Measurements from ENCODE around the gene MAG.

MAG gene, protein sequence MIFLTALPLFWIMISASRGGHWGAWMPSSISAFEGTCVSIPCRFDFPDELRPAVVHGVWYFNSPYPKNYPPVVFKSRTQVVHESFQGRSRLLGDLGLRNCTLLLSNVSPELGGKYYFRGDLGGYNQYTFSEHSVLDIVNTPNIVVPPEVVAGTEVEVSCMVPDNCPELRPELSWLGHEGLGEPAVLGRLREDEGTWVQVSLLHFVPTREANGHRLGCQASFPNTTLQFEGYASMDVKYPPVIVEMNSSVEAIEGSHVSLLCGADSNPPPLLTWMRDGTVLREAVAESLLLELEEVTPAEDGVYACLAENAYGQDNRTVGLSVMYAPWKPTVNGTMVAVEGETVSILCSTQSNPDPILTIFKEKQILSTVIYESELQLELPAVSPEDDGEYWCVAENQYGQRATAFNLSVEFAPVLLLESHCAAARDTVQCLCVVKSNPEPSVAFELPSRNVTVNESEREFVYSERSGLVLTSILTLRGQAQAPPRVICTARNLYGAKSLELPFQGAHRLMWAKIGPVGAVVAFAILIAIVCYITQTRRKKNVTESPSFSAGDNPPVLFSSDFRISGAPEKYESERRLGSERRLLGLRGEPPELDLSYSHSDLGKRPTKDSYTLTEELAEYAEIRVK

DNA sequence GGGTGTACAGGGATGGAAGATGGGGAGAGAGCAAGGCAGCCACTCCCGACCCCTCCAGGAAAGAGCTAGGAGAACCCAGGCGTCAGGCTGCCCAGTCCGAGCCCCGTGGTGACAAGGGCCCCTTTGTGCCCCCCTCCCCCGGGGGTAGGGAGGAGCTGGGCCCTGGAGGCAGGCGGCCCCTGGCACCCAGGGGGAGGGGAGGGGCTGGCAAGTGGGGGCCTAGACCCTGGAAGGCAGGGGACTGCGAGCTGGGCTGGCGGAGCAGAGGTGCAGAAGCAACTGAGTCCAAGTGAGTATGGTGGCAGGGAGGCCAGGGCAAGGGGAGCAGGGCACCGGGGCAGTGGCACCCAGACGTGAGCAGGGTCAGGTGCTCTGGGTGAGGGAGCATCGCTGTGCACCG is at the start of gene MAG:
Gene MAG (plus strand): TSS at position 246 of the 400 bp plus-strand sequence. CDS start 3,248 bp downstream, outside the sequence.
- DNase-seq (ENCODE audit: low read depth): no peak

DNA sequence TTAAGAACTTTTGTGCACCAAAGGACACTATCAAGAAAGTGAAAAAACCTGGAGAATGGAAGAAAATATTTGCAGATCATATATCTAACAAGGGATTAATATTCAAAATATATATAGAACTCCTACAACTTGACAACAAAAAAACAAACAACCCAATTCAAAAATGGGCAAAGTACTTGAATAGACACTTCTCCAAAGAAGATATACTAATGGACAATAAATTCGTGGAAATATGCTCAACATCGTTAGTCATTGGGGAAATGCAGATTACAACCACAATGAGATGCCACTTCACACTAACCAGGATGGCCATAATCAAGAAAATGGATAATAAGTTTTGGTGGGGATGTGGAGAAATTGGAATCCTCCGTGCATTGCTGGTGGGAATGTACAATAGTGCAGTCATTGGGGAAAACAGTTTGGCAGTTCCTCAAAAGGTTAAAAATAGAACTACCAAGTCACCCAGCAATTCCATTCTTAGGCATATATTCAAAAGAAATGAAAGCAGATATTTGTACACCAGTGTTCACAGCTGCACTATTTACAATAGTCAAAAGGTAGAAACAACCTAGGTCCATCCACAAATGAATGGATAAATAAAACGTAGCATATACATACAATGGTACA is 45.4 kb upstream of the MAG start:
- DNase-seq (ENCODE audit: low read depth): no peak

DNA sequence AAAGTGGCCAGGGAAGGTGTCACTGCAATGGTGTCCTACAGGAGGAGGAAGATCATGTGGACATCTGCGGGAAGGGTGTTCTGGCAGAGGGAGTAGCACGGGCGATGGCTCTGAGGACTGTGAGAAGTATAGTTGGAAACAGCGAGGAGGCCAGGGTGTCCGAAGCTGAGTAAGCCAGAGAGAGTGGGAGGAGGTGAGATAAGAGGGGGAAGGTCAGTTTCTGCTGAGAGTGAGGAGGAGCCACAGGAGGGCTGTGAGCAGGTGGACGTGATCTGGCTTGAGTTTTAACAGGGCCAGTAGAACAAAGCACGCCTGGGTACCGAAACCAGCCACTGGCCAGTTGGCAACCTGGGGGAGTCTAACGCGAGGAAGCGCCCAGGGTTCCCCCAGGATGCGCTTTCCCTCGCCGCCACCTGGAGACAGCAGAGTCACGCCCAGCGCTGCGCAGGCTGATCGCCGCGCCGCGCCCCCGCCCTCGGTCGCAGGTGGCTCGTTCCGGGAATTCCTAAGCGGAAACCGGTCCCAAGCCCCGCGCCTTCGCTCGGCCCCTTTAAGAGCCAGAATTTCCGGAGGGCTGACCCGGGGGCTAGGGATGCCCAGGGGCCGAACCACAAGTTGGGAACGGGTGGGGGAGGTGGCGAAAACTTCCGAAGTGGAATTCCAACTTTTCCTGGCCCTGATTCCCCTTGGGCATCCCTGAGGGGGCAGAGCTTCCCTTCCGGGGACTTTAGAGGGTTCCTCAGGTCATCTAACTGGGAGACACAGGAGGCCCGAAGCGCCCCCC is 44.2 kb upstream of the MAG start:
- DNase-seq (ENCODE audit: low read depth): no peak

DNA sequence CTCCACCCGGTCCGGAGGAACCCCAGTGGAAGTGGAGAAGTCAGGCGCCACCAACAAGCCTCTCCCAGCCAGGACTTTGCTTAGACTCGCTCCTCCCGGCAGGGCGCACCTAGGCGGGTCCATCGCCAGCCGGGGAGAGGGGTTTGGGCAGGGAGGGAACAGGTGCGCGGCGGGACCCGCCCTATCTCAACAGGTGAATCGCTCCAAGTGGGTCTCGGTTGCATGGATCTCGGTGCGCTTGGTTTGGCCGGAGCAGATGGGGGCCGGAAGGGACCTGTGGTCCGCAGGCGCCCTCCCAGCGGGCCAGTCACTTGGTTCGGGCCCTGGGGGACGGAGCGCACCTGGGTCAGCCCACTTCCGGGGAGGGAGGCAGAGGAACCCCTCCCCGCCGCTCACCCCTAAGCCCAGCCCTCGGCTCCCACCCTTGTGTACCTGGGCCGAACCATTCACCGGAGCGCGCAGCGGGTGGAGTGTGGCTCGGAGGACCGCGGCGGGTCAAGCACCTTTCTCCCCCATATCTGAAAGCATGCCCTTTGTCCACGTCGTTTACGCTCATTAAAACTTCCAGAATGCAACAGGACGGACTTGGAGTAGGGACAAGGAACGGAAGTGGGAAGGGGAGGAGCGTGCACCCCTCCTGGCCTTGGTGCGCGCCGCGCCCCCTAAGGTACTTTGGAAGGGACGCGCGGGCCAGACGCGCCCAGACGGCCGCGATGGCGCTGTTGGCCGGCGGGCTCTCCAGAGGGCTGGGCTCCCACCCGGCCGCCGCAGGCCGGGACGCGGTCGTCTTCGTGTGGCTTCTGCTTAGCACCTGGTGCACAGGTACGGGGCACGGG is 43.4 kb upstream of the MAG start, which contains the start of gene LSR:
Gene LSR (plus strand): TSS at position 693 of the 836 bp plus-strand sequence. CDS start 21 bp downstream, at position 714.
- no peak for DNase-seq (ENCODE audit: low read depth)

DNA sequence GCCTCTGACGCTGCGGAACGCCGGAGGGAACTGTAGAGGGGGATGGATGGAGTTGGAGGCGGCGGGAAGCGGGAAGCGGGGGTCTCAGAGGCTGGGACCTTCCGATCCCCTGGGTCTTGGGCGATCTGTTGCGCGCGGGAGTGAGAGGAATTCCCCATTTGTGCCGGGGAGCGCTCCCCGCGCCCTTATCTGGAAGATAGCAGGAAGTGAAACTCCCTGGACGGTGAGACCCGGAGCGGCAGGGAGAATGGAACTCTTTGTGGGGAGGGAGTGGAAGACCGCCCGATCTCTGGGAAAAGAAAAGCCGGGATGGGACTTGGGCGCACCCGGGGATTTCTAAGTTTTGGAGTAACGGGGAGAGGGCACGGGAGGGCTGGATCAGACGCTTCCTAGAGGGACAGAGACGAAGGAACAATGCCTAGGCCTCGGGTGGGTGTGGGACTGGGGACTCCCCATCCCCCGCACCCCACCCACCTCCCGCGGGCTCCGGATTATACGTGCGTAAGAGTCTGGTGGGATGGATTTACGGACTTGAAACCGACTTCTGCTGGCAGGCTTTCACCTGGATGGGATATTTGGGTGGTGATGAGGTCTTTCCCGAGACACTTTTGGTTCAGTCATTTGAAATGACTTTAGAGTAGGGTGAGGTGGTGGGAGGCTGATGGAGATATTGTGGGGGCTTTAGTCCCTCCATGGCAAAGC is 42.7 kb upstream of the MAG start:
- DNase-seq (ENCODE audit: low read depth): no peak

DNA sequence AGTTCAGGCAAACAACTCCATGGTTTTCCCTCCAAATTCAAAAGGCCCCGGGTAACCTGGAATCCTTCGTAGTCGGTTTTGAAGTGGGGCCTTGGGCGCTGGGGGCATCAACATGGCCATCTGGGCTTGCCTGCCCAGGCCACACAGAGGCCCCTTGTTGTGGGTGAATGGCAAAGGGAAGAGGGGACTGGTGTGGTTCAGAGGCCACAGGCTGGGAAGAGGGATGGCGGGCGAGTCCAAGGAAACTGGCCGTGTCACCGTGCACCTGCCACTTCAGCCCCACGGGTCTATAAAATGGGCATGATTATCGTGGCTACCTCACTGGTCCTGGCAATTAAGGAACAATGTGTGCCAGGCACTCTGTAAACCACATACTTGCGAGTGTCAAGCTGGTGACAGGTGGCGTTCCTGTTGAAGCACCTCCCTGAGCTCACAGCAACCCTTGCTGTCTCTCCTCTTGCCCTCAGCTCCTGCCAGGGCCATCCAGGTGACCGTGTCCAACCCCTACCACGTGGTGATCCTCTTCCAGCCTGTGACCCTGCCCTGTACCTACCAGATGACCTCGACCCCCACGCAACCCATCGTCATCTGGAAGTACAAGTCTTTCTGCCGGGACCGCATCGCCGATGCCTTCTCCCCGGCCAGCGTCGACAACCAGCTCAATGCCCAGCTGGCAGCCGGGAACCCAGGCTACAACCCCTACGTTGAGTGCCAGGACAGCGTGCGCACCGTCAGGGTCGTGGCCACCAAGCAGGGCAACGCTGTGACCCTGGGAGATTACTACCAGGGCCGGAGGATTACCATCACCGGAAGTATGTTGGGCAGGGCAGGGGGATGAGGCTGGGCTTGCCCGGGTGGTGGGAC is 41.9 kb upstream of the MAG start:
- DNase-seq (ENCODE audit: low read depth): no peak

DNA sequence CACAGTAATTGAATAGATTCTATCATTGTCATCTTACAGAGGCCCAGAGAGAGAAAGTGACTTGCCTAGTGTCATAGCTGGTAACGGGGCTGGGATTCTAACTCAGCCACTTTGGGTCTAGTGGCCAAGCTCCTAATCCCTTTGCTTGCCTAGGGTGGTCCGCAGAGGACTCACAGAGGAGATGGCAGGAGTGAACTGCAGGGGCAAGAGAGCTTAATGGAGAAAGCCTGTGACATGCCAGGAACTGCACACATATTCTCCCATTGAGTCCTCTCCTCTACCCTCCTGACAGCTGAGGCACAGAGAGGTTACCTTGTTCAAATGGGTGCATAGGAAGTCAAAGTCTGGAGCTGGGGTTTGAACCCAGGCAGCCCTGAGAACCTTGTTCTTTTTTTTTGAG is 40.5 kb upstream of the MAG start:
- DNase-seq (ENCODE audit: low read depth): no peak

DNA sequence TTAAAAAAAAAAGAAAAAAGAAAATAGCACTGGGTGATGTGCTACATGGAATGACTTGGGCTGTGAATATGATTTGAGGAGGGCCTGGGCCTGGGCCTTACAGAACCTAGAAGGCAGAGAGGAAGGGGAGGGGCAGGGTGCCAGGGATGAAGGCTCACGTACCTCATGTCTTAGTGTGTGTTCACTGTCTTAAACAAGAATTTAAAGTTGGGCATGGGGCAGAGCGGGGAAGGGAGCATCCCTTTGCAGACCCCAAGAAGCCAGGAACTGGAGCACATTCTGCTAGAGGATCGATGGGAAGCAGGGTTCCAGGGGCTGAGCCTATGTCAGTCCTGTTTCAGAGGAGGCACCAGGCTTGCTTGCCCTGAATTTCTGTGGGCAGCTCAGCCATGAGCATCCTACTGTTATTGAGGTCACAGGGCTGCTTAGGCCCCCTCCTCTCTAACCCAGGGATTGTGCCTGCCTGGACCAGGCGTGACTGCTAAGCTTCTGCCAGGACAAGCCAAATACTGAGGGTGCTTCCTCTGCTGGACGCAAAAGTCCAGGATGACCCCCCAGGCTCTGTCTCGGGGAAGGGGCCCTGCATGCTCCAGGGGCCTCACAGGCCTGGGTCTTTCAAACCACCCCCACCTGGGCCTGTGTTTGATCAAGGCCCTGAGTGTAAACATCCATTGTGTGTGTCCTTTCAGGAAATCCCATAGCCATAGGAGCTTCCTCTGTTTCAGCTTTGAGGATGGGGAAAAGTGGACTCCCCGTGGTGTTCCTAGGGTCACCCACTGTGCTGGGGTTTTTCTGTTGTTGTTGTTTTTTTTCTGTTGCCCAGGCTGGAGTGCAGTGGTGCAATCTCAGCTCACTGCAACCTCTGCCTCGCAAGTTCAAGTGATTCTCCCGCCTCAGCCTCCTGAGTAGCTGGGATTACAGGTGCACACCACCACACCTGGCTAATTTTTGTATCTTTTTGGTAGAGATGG is 38.4 kb upstream of the MAG start:
- DNase-seq (ENCODE audit: low read depth): no peak

DNA sequence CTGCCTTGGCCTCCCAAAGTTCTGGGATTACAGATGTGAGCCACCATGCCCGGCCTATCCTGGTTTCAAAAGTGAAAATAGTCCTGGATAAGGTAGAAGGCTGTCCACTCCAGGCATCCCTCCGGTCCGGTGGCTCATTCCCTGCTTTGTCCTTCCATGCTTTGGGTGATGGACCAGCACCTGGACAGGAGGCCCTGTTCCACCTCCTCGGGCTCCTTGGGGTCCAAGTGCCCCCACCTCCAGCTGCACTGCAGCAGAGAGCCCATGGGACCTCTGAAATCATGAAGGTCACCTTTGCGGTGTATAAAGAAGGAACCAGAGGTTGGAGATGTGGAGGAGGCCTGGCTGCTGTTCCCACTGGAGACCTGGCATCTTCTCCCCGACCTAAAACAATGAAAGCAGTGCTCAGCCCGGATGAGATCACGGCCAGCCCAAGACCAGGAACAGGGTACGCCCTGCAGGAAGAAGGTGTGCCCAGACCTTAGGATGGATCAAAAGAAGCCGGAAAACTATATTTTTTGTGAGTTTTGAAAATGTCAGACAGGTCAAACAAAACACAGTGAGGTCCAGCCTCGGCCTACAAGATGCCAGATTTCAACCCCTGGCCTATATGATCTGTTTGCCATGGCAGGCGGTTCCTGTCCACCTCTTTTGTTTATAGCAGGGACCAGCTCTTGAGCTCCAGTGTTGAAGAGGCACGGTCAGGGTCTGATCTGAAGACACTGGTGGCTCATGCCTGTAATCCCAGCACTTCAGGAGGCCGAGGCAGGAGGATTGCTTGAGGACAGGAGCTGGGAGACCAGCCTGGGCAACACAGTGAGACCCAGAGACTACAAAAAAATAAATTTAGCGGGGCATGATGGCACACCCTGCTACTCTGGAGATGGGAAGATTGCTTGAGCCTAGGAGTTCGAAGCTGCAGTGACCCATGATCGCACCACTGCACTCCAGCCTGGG is 37.3 kb upstream of the MAG start:
- DNase-seq (ENCODE audit: low read depth): no peak

DNA sequence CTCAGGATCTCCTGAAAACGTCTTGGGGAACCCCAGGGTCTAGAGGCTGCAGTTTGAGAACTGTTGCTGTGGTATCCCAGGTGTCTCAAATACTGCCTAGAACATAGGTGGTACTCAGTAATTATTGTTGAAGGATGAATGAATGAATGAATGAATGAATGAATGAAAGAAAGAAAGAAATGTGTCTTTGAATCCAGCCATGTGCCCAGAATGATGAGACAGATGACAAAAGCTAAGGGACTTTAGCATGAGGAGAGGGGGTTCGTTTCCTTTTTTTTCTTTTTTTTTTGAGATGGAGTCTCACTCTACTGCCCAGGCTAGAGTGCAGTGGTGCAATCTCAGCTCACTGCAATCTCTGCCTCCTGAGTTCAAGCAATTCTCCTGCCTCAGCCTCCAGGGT is 35.4 kb upstream of the MAG start:
- DNase-seq (ENCODE audit: low read depth): no peak

DNA sequence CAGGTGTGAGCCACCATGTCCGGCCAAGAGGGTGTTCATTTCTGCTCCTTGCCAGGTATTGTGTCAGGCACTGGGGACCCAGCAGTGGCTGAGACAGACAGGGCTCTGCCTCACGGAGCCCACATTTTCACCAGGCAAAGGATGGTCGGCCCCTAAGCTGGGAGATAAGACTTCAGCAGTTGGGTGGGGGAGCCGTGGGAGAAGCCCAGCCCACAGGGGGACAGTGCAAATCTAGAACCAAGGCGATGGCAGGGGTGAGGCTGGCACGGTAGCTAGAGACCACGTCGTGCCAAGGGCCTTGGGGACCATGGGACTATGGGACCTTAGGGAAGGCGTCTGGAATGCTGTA is 34.9 kb upstream of the MAG start:
- DNase-seq (ENCODE audit: low read depth): no peak

DNA sequence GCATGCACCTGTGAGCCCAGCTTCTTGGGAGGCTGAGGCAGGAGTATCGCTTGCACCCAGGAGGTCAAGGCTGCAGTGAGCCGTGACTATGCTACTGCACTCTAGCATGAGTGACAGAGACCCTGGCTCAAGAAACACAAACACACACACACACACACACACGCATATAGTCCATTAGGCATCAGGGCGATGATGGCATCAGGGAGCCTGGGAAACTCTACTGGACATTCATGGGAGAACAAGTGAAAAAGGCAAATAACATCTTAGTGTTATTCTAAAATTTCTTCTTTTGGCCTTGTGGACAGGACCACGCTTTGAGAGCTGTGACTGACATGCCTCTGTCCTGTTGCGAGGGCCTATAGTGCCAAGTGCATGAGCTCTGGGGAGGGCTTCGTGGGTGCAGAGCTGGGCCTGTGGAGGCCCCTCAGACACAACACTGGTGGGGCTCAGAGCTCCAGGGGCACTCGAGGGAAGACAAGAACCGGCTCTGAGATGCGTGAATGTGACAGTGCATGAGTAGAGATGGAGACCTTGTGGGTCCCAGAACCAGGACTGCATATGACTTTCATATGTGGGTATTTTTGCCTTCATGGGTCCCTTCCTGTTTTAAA is 31.2 kb upstream of the MAG start:
- DNase-seq (ENCODE audit: low read depth): no peak

DNA sequence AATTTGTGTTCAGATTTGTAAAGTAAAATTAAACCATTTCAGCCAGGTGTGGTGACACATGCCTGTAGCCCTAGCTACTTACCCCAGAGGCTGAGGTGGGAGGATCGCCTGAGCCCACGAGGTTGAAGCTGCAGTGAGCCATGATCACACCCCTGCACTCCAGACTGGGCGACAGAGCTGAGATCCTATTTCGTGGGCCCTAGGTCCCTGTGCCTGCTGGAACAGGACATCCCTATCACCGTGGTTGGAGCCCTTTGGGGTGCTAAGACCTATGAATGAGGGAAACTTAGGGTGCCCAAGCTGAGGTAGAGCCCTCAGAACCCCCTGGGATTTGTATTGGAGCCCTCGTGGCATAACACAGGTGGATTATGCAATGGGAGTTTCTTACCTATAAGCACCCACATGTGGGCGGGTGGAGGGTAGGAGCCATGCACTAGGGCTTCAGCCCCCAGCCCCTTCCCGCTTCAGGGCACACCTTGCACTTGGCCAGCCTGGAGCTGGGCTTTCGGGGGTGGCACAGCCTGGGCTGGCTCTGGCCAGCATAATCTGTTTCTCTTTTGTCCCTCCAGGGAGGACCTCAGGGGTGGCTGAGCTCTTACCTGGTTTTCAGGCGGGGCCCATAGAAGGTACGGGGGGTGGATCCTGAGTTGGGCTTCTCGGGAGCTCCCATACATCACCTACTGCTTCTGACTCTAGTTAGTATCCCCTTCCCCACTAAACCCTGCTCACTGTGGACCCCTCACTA is 30.4 kb upstream of the MAG start:
- DNase-seq (ENCODE audit: low read depth): no peak

DNA sequence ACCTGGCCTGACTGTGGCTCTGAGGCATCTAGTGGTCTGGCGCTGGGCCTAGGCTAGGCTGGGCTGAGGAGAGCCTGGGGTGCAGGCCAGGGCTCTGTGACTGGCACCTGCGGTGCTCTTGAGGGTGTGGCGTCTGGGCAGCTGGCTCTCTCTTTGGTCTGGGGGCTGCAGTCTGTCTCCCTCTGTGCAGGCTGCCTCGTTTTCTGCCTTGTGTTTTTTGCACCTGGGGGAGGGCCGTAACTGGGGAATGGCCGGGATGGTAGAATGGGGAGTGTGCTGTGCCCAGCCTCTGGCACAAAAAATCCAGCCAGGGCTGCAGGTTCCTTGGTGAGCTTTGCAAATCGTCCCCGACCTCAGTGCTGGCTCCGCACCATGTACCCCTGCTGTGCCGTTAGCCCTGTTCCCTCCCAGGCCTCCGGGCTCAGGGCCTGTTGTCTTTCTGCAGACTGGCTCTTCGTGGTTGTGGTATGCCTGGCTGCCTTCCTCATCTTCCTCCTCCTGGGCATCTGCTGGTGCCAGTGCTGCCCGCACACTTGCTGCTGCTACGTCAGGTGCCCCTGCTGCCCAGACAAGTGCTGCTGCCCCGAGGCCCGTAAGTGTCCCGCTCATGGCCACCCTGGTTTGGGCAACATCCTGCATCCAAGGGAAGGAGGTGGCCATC is 29.7 kb upstream of the MAG start:
- no peak for DNase-seq (ENCODE audit: low read depth)

DNA sequence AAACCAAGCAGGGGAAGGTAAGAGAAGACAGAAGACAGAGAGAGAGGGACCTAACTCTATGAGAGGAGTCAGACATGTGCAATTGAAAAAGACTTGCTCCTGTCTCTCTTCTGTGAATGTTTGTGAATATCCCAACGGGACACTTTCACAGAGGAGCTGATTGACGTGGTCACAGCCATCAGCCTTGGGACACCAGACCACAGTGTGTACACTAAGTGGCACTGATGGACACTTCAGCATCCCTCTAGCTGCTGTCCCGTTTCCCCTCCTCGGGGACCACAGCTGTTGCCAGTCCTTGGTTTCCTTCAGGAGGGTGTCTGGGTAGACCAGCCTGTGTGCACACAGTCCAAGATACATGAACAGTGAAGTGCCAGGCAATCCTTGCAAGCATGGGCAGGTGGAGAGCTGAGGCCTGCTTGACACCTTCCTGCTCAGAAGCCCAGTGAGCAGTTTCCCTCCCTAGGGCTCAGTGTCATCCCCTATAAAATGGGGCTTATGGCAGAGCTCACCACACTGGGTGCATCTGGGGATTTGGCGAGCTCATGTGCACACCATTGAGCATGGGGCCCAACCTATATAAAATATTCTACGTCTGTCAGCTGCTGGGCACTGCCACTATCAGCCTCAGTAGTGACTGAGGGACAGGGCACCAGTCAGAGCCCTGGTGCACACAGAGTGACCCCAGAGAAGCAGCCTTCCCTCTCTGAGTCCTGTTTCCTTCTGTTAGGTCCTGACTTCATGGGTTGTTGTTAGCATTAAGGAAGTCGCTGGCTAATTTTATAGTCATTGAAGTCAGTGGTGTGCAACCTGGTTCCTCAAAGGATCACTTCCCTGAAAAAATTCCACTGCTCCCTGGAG is 27.5 kb upstream of the MAG start:
- no peak for DNase-seq (ENCODE audit: low read depth)

Measured in iris pigment epithelial cell (primary cell).